ENCODE measurements around the gene ERC1.
A peak's percentile ranks its signal among the peaks of the same experiment; 100 is the strongest.
"Not testable (repeated sequence)": the region's sequence is repeated elsewhere in the genome, so short reads cannot be mapped to it uniquely, and the experiment has no call there.

Gene ERC1

DNA sequence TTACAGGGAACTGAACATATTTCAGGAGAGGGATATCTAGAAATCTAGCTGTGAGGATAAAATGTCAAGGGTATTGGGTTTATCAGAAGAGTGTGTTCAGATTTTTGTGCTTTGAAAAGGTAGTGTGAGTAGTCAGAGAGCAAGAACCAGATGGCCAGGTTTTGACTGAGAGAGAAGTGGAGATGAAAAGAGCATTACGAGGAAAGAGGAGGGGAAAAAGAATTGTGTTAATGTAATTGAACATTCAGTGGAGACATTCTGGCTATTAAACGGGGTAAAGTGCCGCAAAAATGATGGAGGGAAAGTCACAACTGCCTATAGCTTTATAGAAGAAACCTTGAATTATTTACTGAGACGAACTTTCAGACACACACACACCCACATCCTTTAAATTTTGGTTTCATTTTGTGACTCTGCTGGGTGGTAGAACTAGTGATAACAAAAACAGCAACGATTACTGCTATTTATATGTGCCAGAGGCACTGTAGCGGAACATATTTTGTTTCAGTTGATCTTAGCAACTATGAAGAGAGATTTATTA, 213.6 kb downstream of the ERC1 start:
- peak; percentile 38 for DNase-seq (ENCODE audit: low read depth, low spot score)
- peak overlapping the region; percentile 39 for H3K4me3 ChIP-seq (ENCODE audit: low read length)

DNA sequence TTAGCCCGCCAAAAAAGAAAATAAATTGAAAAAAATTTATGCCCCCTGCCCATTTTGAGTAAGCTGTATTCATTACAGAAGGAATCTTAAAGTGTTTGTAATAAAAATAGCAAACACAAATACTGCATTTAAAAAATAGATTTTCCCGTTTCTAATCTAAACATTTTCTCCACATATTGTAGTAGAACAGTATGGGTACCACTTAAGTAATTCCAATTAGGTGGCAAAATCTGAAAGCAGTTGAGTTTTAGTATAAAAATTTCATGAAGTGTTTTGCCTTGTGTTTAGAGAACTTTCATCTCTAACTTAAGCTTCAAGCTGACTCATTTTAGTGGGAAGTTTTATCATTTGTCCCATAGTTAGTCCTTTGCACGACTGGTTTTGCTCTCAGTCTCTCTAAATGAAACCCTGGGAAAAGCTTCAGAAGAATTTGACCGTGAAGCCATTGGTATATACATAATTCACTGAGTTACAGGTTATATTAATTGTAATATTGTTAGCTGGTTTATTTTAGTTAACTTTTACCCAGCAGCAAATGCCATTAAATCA, 214.6 kb downstream of the ERC1 start:
- DNase-seq (ENCODE audit: low read depth, low spot score): no peak
- H3K4me3 ChIP-seq (ENCODE audit: low read length): no peak overlapping the region

DNA sequence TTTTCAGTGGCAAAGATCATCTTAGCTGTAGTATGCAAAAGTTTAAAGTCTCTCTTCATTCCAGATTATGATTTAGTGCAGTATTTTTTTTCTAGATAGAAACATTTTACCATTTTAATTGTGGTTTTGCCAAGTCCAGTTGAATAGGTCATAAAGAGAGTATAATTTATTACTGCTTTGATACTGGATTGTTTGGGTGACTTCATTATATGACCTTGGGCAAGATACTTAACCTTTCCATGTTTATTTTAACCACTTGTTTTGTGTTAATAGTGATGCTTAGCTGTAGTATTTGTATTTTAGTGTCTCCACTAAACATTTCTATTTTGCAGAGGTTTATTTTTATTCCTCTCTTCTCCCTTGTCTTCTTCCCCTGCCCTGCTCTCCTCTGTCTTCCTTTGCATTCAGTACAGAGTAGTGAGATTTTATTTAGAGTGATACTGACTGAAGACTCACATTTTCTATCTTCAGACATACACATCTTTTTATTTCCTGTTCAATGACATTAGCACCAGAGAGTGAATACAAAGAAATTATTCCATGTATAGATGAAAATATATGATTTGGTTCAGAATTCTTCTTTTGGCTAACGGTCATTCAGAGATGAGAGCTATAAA, 215.2 kb downstream of the ERC1 start:
- no peak overlapping the region for H3K4me3 ChIP-seq (ENCODE audit: low read length)
- no peak for DNase-seq (ENCODE audit: low read depth, low spot score)

DNA sequence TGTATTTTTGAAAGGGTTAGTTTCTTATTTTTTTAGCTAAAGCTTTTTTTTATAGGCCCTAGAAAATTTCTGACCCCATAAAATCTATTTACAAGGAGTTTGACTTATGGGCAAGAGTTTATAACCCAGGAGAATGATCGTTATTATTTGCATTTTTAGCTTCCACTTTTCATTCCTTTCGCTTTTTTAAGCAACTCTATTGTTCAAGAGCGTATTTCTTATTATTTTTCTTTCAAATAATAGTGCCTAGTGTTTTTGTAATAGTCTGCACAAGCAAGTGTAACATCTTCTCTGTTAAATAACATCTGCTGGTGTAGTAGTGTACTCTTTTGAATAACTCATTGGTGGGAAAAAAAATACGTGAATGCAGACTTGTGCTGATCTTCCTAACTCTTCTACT, 216.3 kb downstream of the ERC1 start:
- H3K4me3 ChIP-seq (ENCODE audit: low read length): no peak overlapping the region
- DNase-seq (ENCODE audit: low read depth, low spot score): no peak

DNA sequence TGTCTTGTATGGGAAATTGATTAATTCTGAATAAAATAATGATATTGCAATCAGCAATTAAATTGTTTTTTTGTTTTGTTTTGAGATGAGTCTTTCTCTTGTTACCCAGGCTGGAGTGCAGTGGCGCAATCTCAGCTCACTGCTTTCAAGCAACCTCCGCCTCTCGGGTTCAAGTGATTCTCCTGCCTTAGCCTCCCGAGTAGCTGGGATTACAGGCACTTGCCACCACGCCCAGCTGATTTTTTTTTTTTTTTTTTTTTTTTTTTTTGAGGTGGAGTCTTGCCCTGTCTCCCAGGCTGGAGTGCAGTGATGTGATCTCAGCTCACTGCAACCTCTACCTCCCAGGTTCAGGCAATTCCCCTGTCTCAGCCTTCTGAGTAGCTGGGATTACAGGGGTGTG, 217.7 kb downstream of the ERC1 start:
- not testable (repeated sequence) for DNase-seq (ENCODE audit: low read depth, low spot score); H3K4me3 ChIP-seq (ENCODE audit: low read length)

DNA sequence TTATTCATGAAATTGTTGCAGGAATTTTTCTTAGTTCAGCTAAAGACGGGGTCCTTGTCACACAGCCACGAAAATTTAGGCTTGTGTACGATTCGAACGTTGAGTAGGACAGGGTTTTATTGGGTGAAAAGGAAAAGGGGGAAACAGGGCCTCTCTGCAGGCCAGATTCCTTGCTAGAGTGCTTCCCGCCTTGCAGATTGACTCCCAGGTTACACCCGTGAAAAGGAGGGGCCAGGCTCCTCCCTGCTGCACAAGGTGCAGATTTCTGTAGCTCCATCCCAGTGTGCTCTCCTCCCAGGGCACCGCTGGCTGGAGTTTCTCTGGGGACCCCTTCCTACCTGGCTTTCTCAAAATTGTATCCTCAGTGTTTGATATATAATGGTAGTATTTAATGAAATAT, 221.5 kb downstream of the ERC1 start:
- no peak for DNase-seq (ENCODE audit: low read depth, low spot score)
- H3K4me3 ChIP-seq (ENCODE audit: low read length): no peak overlapping the region

DNA sequence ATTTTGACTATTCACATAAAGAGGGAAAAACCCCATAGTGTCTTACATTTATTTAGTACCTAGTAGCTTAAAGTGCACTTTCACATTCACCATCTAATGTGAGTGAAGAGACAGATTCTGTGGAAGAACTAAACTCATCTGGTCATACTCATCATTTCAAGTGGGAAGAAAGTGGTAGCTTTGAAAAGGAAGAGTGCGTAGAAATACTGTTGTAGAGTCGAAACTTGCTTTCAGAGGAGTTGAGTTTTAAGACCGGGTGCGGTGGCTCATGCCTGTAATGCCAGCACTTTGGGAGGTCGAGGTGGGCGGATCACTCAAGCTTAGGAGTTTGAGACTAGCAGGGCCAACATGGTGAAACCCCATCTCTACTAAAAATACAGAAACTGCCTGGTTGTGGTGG, 222.2 kb downstream of the ERC1 start:
- DNase-seq (ENCODE audit: low read depth, low spot score): no peak
- no peak overlapping the region for H3K4me3 ChIP-seq (ENCODE audit: low read length)

DNA sequence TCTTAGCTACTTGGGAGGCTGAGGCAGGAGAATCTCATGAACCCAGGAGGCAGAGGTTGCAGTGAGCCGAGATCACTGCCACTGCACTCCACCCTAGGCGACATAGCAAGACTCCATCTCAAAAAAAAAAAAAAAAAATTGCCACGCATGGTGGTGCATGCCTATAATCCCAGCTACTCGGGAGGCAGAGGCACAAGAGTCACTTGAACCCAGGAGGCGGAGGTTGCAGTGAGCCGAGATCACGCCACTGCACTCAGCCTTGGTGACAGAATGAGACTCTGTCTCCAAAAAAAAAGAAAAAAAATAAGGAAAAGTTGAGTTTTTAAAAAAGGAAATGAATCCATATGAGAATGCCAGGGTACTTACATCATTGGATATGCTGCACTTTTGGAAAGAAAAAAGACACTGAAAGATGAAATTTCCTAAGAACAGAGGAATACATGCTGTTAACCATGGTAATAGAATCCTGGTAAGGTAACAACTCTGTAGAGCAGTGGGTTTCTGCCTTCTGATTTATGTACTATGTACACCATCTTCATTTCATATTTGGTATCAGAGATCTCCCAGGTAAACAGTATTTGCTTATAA, 222.7 kb downstream of the ERC1 start:
- no peak for DNase-seq (ENCODE audit: low read depth, low spot score)
- H3K4me3 ChIP-seq (ENCODE audit: low read length): no peak overlapping the region

DNA sequence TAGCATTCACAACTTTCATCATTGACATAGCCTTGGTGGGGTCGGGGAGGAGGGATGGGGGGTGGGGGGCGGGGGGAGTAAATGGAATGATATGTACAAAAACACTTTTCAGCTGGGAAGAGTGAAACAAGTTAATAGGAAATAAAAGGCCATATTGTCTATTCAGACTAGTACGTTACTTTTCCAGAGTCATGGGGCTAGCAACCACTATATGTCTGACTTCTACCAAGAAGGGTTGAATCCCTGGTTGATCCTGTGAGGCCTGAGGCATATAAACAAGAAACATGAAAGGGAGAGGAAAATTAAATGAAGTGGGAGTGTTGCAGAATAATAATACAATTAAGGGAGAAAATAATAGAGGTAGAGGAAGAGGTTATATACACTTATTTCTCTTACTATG, 225.5 kb downstream of the ERC1 start:
- no peak overlapping the region for H3K4me3 ChIP-seq (ENCODE audit: low read length)
- no peak for DNase-seq (ENCODE audit: low read depth, low spot score)

DNA sequence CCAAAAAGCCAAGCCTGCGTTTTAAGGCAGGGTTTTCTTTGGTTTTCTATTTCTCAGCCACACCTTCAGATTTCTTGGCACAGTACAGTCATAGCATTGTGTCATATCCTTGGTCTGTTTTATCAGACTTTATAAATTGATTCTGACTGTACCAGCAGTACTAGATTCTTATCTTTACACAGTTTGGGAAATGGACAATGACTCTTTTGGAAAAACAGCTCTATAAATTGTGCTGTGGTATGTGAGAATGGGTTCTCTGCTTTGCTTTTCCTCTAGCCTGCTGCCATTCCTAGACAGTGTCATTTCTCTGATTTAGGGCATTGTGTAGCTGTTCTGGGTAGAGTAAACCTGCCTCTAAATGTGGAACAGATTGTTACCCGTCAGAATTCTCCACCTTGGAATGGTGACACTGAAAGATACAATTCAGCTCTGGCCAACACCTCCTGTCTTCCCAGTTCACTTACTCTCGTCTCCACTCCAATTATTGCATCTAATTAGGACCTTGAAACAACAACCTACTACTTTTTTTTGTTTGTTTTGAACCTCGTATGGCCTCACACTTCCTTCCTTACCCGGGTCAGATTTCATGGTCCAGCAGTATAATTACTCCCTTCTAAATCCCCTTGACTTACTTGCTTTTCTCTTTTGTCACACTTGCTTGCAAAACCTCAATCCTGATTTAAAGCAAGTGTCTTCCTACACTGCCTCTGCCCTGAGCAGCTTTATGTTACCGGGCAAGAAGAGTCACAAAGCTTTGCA, 226.3 kb downstream of the ERC1 start:
- H3K4me3 ChIP-seq (ENCODE audit: low read length): no peak overlapping the region
- no peak for DNase-seq (ENCODE audit: low read depth, low spot score)

DNA sequence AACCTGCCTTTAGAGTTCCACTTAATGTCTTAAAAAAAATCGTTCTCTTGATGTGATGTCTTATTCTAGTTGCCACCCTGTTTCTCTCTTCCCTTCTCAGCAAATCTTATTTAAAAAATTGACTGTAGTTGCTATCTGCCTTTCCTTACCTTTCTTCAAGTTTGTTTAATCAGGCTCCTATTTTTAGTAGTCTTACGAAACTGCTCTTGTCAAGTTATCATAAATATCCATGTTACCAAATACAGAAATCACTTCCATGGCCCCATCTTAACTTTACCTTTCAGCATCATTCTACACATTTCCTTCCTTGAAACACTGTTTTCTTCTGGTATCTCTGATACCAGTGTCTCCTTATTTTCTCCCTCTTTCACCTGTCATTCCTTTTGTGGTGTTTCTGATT, 227.3 kb downstream of the ERC1 start:
- no peak overlapping the region for H3K4me3 ChIP-seq (ENCODE audit: low read length)
- no peak for DNase-seq (ENCODE audit: low read depth, low spot score)

DNA sequence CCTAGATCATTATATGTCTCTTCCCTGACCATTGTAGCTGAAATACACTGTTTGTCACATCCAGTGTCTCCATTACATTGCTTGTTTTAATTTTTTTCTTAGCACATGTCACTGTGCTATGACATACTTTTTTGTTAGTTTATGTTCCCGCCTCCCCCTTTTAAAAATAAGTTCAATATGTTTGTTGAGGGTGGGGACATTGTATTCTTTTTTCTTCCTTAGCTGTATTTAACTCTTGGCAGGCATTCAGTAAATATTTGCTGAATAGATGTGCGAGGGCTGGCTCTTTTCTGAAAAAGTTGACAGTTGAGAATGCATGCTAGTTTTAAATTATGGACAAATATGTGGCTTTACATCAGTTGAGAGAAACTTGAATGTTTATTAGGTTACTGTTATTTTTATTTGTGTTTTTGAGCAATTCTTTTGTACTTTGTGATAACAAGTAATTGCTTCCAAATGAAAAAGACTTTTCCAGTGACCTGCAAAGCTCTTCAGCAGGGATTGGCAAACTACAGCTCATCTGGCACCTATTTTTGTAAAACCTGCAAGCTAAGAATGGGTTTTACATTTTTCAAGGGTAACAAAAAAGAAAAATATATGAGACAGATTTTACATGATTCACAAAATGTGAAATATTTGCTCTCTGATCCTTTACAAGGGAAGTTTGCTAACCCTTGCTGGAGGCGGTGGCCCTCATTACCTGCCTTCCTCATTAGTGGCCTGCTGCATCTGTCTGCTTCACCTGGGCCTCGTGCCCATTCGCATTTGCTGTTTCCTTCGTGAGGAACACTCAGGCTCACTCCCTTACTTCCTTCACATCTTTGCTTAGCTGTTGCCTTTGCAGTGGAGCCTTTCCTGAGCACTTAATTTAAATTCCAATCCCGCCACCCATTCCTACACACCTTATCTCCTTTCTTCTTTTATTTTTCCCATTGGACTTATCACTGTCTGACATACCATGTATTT, 229.4 kb downstream of the ERC1 start:
- no peak overlapping the region for H3K4me3 ChIP-seq (ENCODE audit: low read length)
- no peak for DNase-seq (ENCODE audit: low read depth, low spot score)

DNA sequence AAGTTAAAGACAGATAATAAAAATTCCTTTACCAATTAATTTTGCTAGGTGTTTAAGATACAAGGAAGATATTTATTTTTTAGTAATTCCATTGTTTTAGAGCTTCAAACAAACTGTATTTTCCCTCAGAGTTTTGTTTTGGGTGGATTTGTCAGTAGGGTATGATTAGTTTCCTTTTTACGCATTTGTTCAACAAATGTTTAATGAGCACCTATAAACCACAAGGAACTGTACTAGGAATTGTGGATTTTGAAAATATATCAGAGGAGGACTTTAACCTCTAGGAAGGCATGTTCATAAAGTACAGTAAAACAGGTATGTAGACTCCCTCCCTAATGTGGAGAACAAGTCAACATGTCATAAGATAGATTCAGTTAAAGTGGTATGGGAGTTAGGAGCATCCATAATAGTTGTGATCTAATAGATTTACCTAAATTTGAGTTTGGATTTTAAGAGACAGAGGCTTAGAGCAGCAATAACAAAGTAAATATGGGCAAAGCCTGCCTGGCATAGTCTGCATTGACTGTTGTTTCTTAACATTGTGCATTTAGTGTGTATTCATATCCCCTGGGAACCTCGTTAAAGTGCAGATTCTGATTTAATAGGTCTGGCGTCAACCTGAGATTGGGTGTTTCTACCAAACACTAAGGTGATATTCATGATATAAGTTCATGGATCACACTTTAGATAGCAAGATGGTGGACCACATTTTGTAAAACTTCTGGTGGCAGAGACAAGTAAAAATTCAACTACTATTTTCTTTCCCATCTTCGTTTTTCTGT, 232.0 kb downstream of the ERC1 start:
- H3K4me3 ChIP-seq (ENCODE audit: low read length): no peak overlapping the region

DNA sequence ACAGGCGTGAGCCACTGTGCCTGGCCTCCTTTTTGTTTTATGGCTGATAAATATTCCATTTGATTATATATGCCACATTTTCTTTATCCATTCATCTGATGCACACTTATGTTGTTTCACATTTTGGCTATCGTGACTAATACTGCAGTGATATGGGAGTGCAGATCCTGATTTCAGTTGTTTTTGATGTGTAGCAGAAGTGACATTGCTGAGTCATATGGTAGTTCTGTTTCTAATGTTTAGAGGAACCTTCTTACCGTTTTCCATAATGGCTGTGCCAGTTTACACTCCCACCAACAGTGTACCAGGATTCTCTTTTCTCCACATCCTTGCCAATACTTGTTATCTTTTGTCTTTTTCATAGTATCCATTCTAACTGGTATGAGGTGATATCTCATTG, 235.9 kb downstream of the ERC1 start:
- DNase-seq (ENCODE audit: low read depth, low spot score): no peak
- no peak overlapping the region for H3K4me3 ChIP-seq (ENCODE audit: low read length)

More for the DNA sequence above, 232.0 kb downstream of the ERC1 start:
- no peak for DNase-seq (ENCODE audit: low read depth, low spot score)

DNA sequence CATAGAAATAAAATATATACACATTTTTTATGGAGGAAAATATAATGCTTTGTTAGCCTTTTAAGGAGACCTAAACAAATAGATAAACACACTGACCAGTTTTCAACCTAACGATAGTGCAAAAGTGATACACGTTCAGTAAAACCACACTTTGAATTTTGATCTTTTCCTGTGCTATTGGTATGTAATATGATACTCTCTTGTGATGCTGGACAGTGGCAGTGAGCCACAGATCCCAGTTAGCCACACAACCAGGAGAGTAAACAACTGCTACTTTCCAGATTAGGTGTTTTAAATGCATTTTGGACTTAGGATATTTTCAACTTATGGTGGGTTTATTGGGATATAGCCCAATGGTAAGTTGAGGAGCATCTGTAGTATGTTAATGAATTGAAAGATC, 243.1 kb downstream of the ERC1 start:
- no peak for DNase-seq (ENCODE audit: low read depth, low spot score)
- H3K4me3 ChIP-seq (ENCODE audit: low read length): no peak overlapping the region

DNA sequence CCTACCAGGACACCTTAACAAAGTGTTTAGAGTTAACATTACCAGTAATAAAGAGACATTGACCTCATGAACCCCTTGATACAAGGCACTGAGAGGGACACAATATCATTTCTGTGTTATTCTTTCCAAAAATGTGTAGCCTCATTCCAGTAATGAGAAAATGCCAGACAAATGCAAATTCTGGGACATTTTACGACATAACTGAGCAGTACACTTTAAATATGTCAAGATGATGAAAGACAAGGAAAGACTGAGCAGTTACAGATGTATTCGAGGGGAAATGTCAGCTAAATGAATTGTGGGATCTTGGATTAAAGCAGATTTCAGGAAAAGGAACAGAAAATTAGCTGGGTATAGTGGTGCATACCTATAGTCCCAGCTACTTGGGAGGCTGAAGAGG, 255.6 kb downstream of the ERC1 start:
- no peak overlapping the region for H3K4me3 ChIP-seq (ENCODE audit: low read length)
- no peak for DNase-seq (ENCODE audit: low read depth, low spot score)

DNA sequence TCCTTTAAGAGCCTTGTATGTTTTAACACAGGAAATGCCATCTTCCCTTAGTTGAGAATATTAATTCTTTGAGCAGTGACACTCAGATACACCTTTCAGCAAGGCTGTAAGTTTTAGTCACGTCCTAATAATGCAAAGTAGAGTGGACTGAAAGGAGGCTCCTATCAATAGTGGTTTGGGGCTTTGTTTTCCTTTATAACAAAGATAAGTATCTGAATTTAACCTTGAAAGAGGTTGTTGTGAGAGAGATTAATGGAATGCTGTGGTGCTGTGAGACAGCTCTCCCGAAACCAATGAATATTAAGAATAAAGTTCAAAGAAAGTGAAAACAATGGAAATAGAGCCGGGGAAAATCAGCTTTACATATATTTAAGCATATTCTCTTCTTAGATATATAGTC, 259.6 kb downstream of the ERC1 start:
- DNase-seq (ENCODE audit: low read depth, low spot score): no peak
- H3K4me3 ChIP-seq (ENCODE audit: low read length): no peak overlapping the region

DNA sequence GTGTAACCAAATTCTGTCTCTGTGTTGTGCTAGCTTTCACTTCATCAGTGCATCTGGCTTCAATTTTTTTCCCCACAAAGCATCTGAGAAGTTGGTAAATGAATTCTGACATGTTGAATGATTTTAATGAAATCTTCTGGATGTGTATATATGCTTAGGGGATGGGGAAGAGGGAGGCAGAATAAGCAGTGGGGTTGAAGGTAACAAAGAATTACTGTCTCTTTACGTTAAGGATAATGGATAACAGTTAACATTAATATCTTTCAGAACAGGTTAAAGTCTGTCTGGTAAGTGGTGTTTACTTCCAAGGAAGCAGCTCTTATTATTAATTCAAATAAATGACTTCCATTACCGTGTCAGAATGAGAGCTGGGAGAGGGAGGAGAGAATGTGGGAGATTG, 261.7 kb downstream of the ERC1 start:
- no peak for DNase-seq (ENCODE audit: low read depth, low spot score)
- no peak overlapping the region for H3K4me3 ChIP-seq (ENCODE audit: low read length)

All from Jurkat, Clone E6-1 (cell line).